SK-N-SH treated with all-trans-retinoic acid at 6 μM for 48 hours (cell line): ENCODE measurements around the gene DNAH7.

ENCODE experiments used
- PPARA ChIP-seq: fragments of 250-450 bp; sonication (Bioruptor Pico); IDR thresholded peaks from 2 replicates; pipeline ENCODE4 v1.5.0; 2020; ENCODE audit warnings: mild to moderate bottlenecking, borderline replicate concordance
- ZNF565 ChIP-seq: fragments of 450-650 bp; formaldehyde crosslinking; conservative IDR thresholded peaks from 2 replicates; pipeline ENCODE4 v1.5.0; 2020; ENCODE audit warnings: low read depth, mild to moderate bottlenecking, moderate library complexity

DNA sequence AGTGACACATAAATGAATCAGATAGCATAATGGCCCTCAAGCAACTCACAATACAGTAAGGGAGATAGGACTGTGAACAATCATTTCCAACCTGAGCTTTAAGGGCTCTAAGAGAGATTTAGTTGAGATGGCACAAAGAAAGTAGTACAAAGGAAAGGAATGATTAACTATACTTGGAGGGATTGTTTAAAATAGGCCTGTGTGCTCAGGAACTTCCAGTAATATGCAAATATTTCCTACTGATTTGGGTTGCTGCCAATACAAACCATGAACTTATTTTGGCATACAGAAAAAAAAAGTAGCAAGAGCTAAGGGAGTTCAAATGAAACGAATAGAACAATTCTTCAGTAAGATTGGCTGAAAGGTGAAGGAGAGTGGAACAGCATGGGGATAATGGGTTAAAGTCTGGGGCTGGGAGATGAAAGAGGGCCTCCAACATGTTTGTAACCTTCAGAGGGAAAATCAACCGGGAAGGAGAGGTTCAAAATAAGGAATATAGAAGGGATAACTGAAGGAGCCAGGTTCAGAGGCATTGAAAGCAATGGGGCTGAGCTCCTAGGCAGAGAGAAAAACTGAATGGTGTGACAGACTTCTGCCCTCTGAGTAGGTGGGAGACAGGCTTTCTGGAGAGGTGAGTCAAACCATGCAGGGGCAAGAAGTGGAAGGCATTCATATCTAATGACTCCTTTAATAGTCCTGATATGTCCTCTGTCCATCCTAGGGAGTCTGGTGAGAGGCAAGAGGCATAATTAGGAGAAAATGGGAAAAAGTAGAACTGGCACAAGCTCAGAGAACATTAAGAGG lies 83.5 kb downstream of the DNAH7 start:
- TF ChIP-seq PPARA (CRISPR knock-in tag) (no peak), ZNF565 (CRISPR knock-in tag) (no peak)
